IPS-20b (cell line): ENCODE results near the gene KIAA0513.

Experiments used
- H3K27ac ChIP-seq: one replicate; pipeline ENCODE4 v1.5.1; 2013; ENCODE audit warnings: low read length
- H3K27me3 ChIP-seq: 2 replicates; pipeline ENCODE4 v1.6.1; 2013; ENCODE audit warnings: mild to moderate bottlenecking, low read length, inconsistent platforms; ENCODE audit not compliant: insufficient read depth
- H3K36me3 ChIP-seq: 2 replicates; pipeline ENCODE4 v1.6.1; 2013; ENCODE audit warnings: low read depth, mild to moderate bottlenecking, inconsistent platforms, low read length, moderate library complexity; ENCODE audit not compliant: insufficient read depth
- H3K4me1 ChIP-seq: 2 replicates; pipeline ENCODE4 v1.6.1; 2013; ENCODE audit warnings: mild to moderate bottlenecking, control low read depth, inconsistent platforms, low read length, moderate library complexity; ENCODE audit not compliant: insufficient read depth
- H3K4me3 ChIP-seq: 2 replicates; pipeline ENCODE4 v1.5.1; 2013; ENCODE audit warnings: mild to moderate bottlenecking, low read length, inconsistent platforms
- H3K9ac ChIP-seq: 2 replicates; pipeline ENCODE4 v1.6.1; 2013; ENCODE audit warnings: low read depth, mild to moderate bottlenecking, inconsistent platforms, low read length, moderate library complexity
- H3K9me3 ChIP-seq: 2 replicates; pipeline ENCODE4 v1.6.1; 2013; ENCODE audit warnings: mild to moderate bottlenecking, low read depth, low read length, inconsistent platforms; ENCODE audit not compliant: insufficient read depth

Gene KIAA0513

GRCh38 chr16:85034591-85035433, 7.2 kb downstream of the KIAA0513 start:
- H3K4me1 ChIP-seq: 0 out of 2 replicates have a peak, but pooled peaks cover under 1% of the 10 kb centered on the region
- no peaks in the 10 kb centered on the region for H3K9me3 ChIP-seq
- H3K4me3 ChIP-seq: no peak overlapping the region
- no peak overlapping the region for H3K27ac ChIP-seq
- no peak overlapping the region for H3K9ac ChIP-seq
- no peaks in the 10 kb centered on the region for H3K36me3 ChIP-seq
- H3K27me3 ChIP-seq: no peaks in the 10 kb centered on the region

- Histone ChIP-seq H3K27me3 (no peaks in the 10 kb centered on the region), H3K4me3 (no peak overlapping the region), H3K4me1 (no peaks in the 10 kb centered on the region), H3K9me3 (no peaks in the 10 kb centered on the region), H3K9ac (no peak overlapping the region), H3K27ac (no peak overlapping the region), H3K36me3 (no peaks in the 10 kb centered on the region)
These were observed 8.8 kb downstream of the KIAA0513 start for GRCh38 chr16:85036236-85037049.

GRCh38 chr16:85037050-85037410, 9.4 kb downstream of the KIAA0513 start:
- Histone ChIP-seq H3K9ac (no peak overlapping the region), H3K27ac (no peak overlapping the region), H3K9me3 (no peaks in the 10 kb centered on the region), H3K27me3 (no peaks in the 10 kb centered on the region), H3K36me3 (no peaks in the 10 kb centered on the region), H3K4me3 (no peak overlapping the region), H3K4me1 (no peaks in the 10 kb centered on the region)

GRCh38 chr16:85037721-85038120, 10.1 kb downstream of the KIAA0513 start:
- Histone ChIP-seq H3K9me3 (no peaks in the 10 kb centered on the region), H3K27ac (no peak overlapping the region), H3K4me3 (no peak overlapping the region), H3K9ac (no peak overlapping the region), H3K4me1 (no peaks in the 10 kb centered on the region), H3K36me3 (no peaks in the 10 kb centered on the region), H3K27me3 (no peaks in the 10 kb centered on the region)

- no peaks in the 10 kb centered on the region for H3K27me3 ChIP-seq
- no peak overlapping the region for H3K4me3 ChIP-seq
- H3K4me1 ChIP-seq: no peaks in the 10 kb centered on the region
- H3K9ac ChIP-seq: no peak overlapping the region
- H3K9me3 ChIP-seq: no peaks in the 10 kb centered on the region
- no peaks in the 10 kb centered on the region for H3K36me3 ChIP-seq
- no peak overlapping the region for H3K27ac ChIP-seq
These were observed 13.1 kb downstream of the KIAA0513 start for GRCh38 chr16:85040685-85041084.

- Histone ChIP-seq H3K9ac (no peak overlapping the region), H3K27ac (no peak overlapping the region)
These were observed 13.9 kb downstream of the KIAA0513 start for GRCh38 chr16:85041219-85042166.

GRCh38 chr16:85042167-85042526, 14.6 kb downstream of the KIAA0513 start:
- H3K9me3 ChIP-seq: no peaks in the 10 kb centered on the region
- H3K36me3 ChIP-seq: no peaks in the 10 kb centered on the region
- H3K27me3 ChIP-seq: no peaks in the 10 kb centered on the region
- H3K27ac ChIP-seq: no peak overlapping the region
- H3K9ac ChIP-seq: no peak overlapping the region
- no peaks in the 10 kb centered on the region for H3K4me1 ChIP-seq
- H3K4me3 ChIP-seq: no peak overlapping the region

More at GRCh38 chr16:85041219-85042166, 13.9 kb downstream of the KIAA0513 start:
- H3K27me3 ChIP-seq: no peaks in the 10 kb centered on the region
- no peaks in the 10 kb centered on the region for H3K9me3 ChIP-seq
- no peaks in the 10 kb centered on the region for H3K36me3 ChIP-seq
- no peak overlapping the region for H3K4me3 ChIP-seq
- no peaks in the 10 kb centered on the region for H3K4me1 ChIP-seq

- H3K4me1 ChIP-seq: no peaks in the 10 kb centered on the region
- H3K27ac ChIP-seq: no peak overlapping the region
These were observed 15.0 kb downstream of the KIAA0513 start for GRCh38 chr16:85042606-85043005.

GRCh38 chr16:85045077-85045476, 17.5 kb downstream of the KIAA0513 start:
- no peaks in the 10 kb centered on the region for H3K27me3 ChIP-seq
- H3K27ac ChIP-seq: no peak overlapping the region
- no peaks in the 10 kb centered on the region for H3K4me1 ChIP-seq
- H3K9ac ChIP-seq: no peak overlapping the region
- H3K9me3 ChIP-seq: no peaks in the 10 kb centered on the region
- no peak overlapping the region for H3K4me3 ChIP-seq
- no peaks in the 10 kb centered on the region for H3K36me3 ChIP-seq

More at GRCh38 chr16:85042606-85043005, 15.0 kb downstream of the KIAA0513 start:
- H3K36me3 ChIP-seq: no peaks in the 10 kb centered on the region
- H3K9me3 ChIP-seq: no peaks in the 10 kb centered on the region
- no peaks in the 10 kb centered on the region for H3K27me3 ChIP-seq
- H3K4me3 ChIP-seq: no peak overlapping the region
- H3K9ac ChIP-seq: no peak overlapping the region

- Histone ChIP-seq H3K36me3 (no peaks in the 10 kb centered on the region), H3K9me3 (no peaks in the 10 kb centered on the region), H3K4me3 (no peak overlapping the region), H3K4me1 (no peaks in the 10 kb centered on the region), H3K27ac (no peak overlapping the region), H3K27me3 (no peaks in the 10 kb centered on the region), H3K9ac (no peak overlapping the region)
These were observed 18.3 kb downstream of the KIAA0513 start for GRCh38 chr16:85045641-85046471.
